AG09309 (cell line): ENCODE results near the gene KCNIP3.

Experiments
- DNase-seq: peaks from one replicate; pipeline ENCODE4 v3.0.0-alpha.2; 2010; ENCODE audit warnings: low read depth
- H3K4me3 ChIP-seq: 2 replicates; pipeline ENCODE4 v1.5.1; 2011; ENCODE audit warnings: mild to moderate bottlenecking, low read depth, low read length, moderate library complexity; ENCODE audit not compliant: control insufficient read depth
- CTCF ChIP-seq: IDR thresholded peaks from 2 replicates; pipeline ENCODE4 v1.5.1; 2011; ENCODE audit warnings: mild to moderate bottlenecking, low read depth, low read length, inconsistent platforms; ENCODE audit not compliant: insufficient read depth, control insufficient read depth; ENCODE audit errors: missing control alignments

KCNIP3 gene

GRCh38 chr2:95383635-95384027 is 86.5 kb downstream of the KCNIP3 start:
- no peak for TF ChIP-seq CTCF
- no peak overlapping the region for H3K4me3 ChIP-seq
- no peak for DNase-seq

- no peak for DNase-seq
- H3K4me3 ChIP-seq, result no peak overlapping the region
- TF ChIP-seq CTCF, result no peak
Observed at GRCh38 chr2:95384854-95385569, 87.9 kb downstream of the KCNIP3 start.

GRCh38 chr2:95385570-95385984 is 88.4 kb downstream of the KCNIP3 start:
- DNase-seq, result no peak
- TF ChIP-seq CTCF, result no peak
- no peak overlapping the region for H3K4me3 ChIP-seq

- no peak for DNase-seq
Observed at GRCh38 chr2:95386031-95386430, 88.9 kb downstream of the KCNIP3 start.

GRCh38 chr2:95387358-95387757 is 90.2 kb downstream of the KCNIP3 start:
- no peak for TF ChIP-seq CTCF
- no peak for DNase-seq
- H3K4me3 ChIP-seq, result no peak overlapping the region

More at GRCh38 chr2:95386031-95386430, 88.9 kb downstream of the KCNIP3 start:
- no peak overlapping the region for H3K4me3 ChIP-seq
- TF ChIP-seq CTCF, result no peak

GRCh38 chr2:95388091-95388692 is 91.0 kb downstream of the KCNIP3 start:
- no peak overlapping the region for H3K4me3 ChIP-seq
- TF ChIP-seq CTCF, result no peak
- DNase-seq, result no peak
